Parathyroid adenoma (tissue), 2 donors: ENCODE measurements around the gene SAXO1.
"Not testable (repeated sequence)": the region's sequence is repeated elsewhere in the genome, so short reads cannot be mapped to it uniquely, and the experiment has no call there.

ENCODE experiments used
- H2AFZ ChIP-seq: fragments of 300-600 bp; sonication (generic); one replicate; pipeline ENCODE4 v1.7.0; 2017; ENCODE audit warnings: antibody characterized with exemption, mild to moderate bottlenecking
- H3K27ac ChIP-seq: fragments of 300-600 bp; sonication (generic); one replicate; pipeline ENCODE4 v1.7.0; 2017
- H3K27me3 ChIP-seq: fragments of 300-600 bp; sonication (generic); one replicate; pipeline ENCODE4 v1.7.0; 2017; ENCODE audit warnings: low read length; ENCODE audit not compliant: control insufficient read depth, insufficient read depth
- H3K36me3 ChIP-seq: fragments of 300-600 bp; sonication (generic); one replicate; pipeline ENCODE4 v1.7.0; 2017; ENCODE audit warnings: low read length; ENCODE audit not compliant: control insufficient read depth, insufficient read depth
- H3K4me1 ChIP-seq: fragments of 300-600 bp; sonication (generic); one replicate; pipeline ENCODE4 v1.7.0; 2017; ENCODE audit warnings: control low read depth
- H3K4me2 ChIP-seq: fragments of 300-600 bp; sonication (generic); one replicate; pipeline ENCODE4 v1.7.0; 2017; ENCODE audit warnings: low read length
- H3K4me3 ChIP-seq: fragments of 300-600 bp; sonication (generic); one replicate; pipeline ENCODE4 v1.7.0; 2017; ENCODE audit warnings: low read depth, low read length
- H3K79me2 ChIP-seq: fragments of 300-600 bp; sonication (generic); one replicate; pipeline ENCODE4 v1.7.0; 2017; ENCODE audit warnings: control low read depth
- H3K9ac ChIP-seq: fragments of 300-600 bp; sonication (generic); one replicate; pipeline ENCODE4 v1.7.0; 2017; ENCODE audit warnings: mild to moderate bottlenecking
- H3K9me3 ChIP-seq: fragments of 300-600 bp; sonication (generic); one replicate; pipeline ENCODE4 v1.7.0; 2017; ENCODE audit warnings: low read length; ENCODE audit not compliant: control insufficient read depth
- CTCF ChIP-seq: fragments of 300-600 bp; sonication (generic); IDR thresholded peaks from one replicate; pipeline ENCODE4 v1.7.0; 2017; ENCODE audit warnings: antibody characterized with exemption, mild to moderate bottlenecking
- donor health status: primary hyperparathyroidism.

SAXO1 gene

GRCh38 chr9:19023078-19023477 lies 9.9 kb downstream of the SAXO1 start:
- Histone ChIP-seq H2AFZ (no peak overlapping the region), H3K27ac (no peak overlapping the region), H3K79me2 (no peaks in the 10 kb centered on the region), H3K4me2 (no peak overlapping the region), H3K9me3 (no peaks in the 10 kb centered on the region), H3K4me3 (no peak overlapping the region), H3K4me1 (no peaks in the 10 kb centered on the region), H3K27me3 (no peaks in the 10 kb centered on the region), H3K36me3 (no peaks in the 10 kb centered on the region), H3K9ac (no peak overlapping the region)
- no peak for TF ChIP-seq CTCF

- Histone ChIP-seq H3K9me3 (no peaks in the 10 kb centered on the region), H3K36me3 (no peaks in the 10 kb centered on the region), H3K4me2 (no peak overlapping the region), H3K4me1 (no peaks in the 10 kb centered on the region), H2AFZ (no peak overlapping the region), H3K27ac (no peak overlapping the region), H3K27me3 (no peaks in the 10 kb centered on the region), H3K9ac (no peak overlapping the region), H3K79me2 (no peaks in the 10 kb centered on the region), H3K4me3 (no peak overlapping the region)
- no peak for TF ChIP-seq CTCF
Measured at GRCh38 chr9:19022206-19022605, 10.8 kb downstream of the SAXO1 start.

- H3K9ac ChIP-seq, H3K36me3 ChIP-seq, H3K27ac ChIP-seq, H3K79me2 ChIP-seq, H3K9me3 ChIP-seq, H3K4me1 ChIP-seq, H3K4me3 ChIP-seq, H3K27me3 ChIP-seq, H2AFZ ChIP-seq, H3K4me2 ChIP-seq: not testable (repeated sequence)
Measured at GRCh38 chr9:19021649-19022048, 11.4 kb downstream of the SAXO1 start.

GRCh38 chr9:19020886-19021455 lies 12.0 kb downstream of the SAXO1 start:
- TF ChIP-seq CTCF = no peak
- no peaks in the 10 kb centered on the region for H3K9me3 ChIP-seq
- H3K9ac ChIP-seq = no peak overlapping the region
- H3K79me2 ChIP-seq = no peaks in the 10 kb centered on the region
- no peak overlapping the region for H2AFZ ChIP-seq
- no peak overlapping the region for H3K27ac ChIP-seq
- H3K4me2 ChIP-seq = no peak overlapping the region
- no peaks in the 10 kb centered on the region for H3K27me3 ChIP-seq
- H3K36me3 ChIP-seq = no peaks in the 10 kb centered on the region
- no peak overlapping the region for H3K4me3 ChIP-seq
- no peaks in the 10 kb centered on the region for H3K4me1 ChIP-seq

- no peak overlapping the region for H3K9ac ChIP-seq
Measured at GRCh38 chr9:19018201-19018600, 14.8 kb downstream of the SAXO1 start.

More at GRCh38 chr9:19018201-19018600, 14.8 kb downstream of the SAXO1 start:
- Histone ChIP-seq H3K36me3 (no peaks in the 10 kb centered on the region), H2AFZ (no peak overlapping the region), H3K9me3 (no peaks in the 10 kb centered on the region), H3K4me3 (no peak overlapping the region), H3K4me1 (no peaks in the 10 kb centered on the region), H3K79me2 (no peaks in the 10 kb centered on the region), H3K27me3 (no peaks in the 10 kb centered on the region), H3K4me2 (no peak overlapping the region), H3K27ac (no peak overlapping the region)
- TF ChIP-seq CTCF = no peak
